Muscle of arm (tissue), 12 donors: ENCODE measurements around the gene ZC3H7B. TPM values are rescaled to one million over a fixed set of nuclear protein-coding genes. Genes with fewer than 3 reads are reported as not detected.
"Not testable (repeated sequence)": the region's sequence is repeated elsewhere in the genome, so short reads cannot be mapped to it uniquely, and the experiment has no call there.

ENCODE experiments used
- DNase-seq: peaks from one replicate; pipeline ENCODE4 v3.0.0-alpha.2; 2013
- polyA plus RNA-seq, 12 donors: library from polyadenylated mRNA; unstranded; fragments of 120-200 nt; gene quantifications; one replicate each; pipeline ENCODE4 v1.2.1, GENCODE V29; 2013; ENCODE audit not compliant: insufficient read length in 12 of 12

The ZC3H7B gene
- polyA plus RNA-seq, 12 donors: 32.3 to 57.9 (median 37.8) TPM; not detected in 1

GRCh38 chr22:41285820-41286638 lies 15.3 kb upstream of the ZC3H7B start, which contains the start of gene RANGAP1:
TSS of gene RANGAP1 (minus strand) at chr22:41286187. CDS start at chr22:41281044, 5,143 bp downstream.
- peak; percentile 99 for DNase-seq

- no peak for DNase-seq
Observed at GRCh38 chr22:41286639-41287091, 14.7 kb upstream of the ZC3H7B start.

DNA sequence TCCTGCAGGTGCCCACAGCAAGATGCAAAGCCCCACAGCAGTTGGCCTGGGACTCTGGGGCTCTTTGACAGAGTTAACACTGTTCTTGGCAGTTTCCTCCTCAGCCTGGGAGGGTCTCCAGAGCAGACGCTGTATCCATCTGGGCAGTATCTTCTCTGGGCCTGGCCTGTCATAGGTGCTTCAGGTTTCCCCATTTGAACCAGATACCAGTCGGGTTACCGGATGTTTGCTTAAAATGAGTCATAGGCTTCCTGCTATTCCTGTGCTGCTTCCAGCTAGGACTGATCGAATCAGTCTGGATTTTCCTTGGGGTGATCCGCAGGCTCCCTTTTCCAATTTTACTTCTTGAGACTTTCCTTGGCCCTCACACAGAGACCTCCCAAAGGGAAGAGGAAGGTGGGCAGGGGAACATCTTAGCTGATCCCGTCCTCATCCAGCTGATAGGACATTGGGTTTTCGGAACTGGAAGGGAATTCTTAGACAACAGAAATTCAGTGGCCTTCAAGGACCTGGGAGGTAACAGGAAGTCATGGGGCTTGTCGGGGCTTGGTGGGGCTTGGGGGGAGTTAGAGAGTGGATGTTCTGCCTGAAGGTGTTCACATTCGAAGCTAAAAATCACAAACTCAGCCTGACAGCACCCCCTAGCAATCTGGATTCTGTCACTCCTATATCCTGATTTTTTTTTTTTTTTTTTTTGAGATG lies 12.9 kb upstream of the ZC3H7B start:
- no peak for DNase-seq

- no peak for DNase-seq
Observed at GRCh38 chr22:41289671-41290070, 11.7 kb upstream of the ZC3H7B start.

- DNase-seq: no peak
Observed at GRCh38 chr22:41290262-41291221, 10.8 kb upstream of the ZC3H7B start.

GRCh38 chr22:41294816-41295215 lies 6.5 kb upstream of the ZC3H7B start:
- DNase-seq: not testable (repeated sequence)

DNA sequence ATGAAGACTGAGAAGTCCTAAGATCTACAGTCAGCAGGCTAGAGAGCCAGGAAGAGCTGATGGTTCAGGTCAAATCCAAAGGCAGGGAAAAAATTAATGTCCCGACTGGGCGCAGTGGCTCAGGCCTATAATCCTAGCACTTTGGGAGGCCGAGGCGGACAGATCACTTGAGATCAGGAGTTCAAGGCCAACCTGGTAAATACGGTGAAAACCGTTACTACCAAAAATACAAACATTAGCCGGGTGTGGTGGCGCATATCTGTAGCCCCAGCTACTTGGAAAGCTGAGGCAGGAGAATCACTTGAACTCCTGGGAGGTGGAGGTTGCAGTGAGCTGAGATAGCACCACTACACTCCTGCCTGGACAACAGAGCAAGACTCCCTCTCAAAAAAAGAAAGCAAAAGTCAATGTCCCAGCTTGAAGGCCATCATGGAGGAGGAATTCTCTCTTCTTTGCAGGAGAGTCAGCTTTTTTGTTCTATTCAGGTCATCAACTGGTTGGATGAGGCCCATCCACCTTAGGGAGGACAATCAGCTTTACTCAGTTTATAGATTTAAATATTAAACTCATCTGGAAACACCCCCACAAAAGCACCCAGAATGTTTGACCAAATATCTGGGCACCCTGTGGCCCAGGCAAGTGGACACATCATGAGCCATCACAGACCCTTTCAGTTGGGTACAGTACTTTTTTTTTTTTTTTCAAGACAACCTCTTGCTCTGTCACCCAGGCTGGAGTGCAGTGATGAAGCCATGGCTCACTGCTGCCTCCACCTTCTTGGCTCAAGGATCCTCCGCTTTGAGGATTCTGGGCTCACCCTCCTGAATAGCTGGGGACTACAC lies 4.3 kb upstream of the ZC3H7B start:
- DNase-seq: no peak

DNA sequence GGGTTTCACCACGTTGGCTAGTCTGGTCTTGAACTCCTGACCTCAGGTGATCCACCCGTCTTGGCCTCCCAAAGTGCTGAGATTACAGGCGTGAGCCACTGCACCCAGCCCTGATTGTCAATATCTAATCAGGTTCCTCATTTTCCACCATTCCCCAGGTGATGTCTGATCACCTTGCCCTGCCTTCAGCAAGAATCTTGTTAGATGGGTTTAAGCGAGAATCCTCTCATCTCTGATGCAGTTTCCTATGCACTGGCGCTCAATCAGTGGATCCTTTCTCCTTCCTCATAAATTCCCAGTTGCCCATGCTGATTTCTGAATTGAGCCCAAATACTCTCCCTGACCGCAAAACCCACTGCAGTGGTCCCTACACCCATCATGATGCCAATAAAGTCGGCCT lies 664 bp upstream of the ZC3H7B start:
- DNase-seq: no peak

DNA sequence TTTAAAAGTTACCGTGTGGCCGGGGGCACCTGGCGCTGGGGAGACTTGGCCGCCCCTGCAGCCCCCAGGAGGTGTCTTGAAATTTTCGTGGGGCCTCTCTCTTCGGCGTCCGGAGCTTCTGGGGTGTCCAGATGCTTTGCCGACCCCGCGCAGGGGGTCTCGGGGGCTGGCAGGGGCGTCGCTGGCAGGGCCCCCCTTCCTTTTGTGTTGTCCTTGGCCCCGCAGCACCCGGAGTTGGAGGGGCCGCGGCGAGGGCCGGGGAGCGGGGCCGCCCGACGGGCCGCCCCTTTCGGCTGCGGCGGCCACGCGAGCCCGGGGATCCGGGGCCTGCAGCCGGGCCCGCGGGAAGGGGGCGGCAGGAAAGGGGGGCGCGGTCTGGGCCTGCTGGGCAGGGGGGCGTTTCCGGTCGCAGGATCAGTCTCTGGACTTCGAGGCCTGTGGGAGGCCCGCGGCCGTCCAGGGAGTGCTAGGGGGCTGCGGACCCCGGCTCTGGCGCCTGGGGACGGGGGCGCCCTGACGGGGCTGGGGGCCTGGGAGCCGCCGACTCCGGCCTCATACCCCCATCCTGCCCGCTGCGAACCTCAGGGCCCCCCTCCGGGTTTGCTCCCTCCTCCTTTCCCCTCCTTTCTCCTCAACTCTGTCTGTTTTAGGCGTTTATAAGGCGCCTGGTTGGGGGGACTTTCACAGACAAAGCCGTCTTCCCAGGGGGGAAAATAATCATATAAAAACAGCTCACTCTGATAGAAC lies 869 bp downstream of the ZC3H7B start:
- DNase-seq: peak; percentile 32

GRCh38 chr22:41302811-41303210 lies 1.5 kb downstream of the ZC3H7B start:
- DNase-seq: no peak

- no peak for DNase-seq
Observed at GRCh38 chr22:41305646-41306045, 4.3 kb downstream of the ZC3H7B start.

- DNase-seq: no peak
Observed at GRCh38 chr22:41308054-41308453, 6.7 kb downstream of the ZC3H7B start.

DNA sequence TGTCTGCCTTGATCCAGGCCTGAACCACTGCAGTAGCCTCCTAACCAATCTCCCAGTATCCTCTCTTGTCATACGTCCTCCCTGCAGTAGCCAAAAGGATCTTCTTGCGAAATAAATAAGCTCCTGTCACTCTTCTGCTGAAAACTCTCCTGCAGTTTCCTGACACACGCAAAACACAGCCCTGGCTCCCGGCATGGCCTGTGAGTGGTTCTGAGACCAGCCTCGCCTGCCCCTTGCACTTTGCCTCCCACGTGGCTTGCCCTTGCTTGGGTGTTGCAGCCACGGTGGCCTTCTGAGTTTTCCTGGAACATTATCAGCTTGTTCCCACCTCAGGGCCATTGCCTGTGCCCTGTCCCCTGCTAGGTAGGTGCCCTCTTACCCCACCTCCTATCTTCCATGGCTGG lies 7.2 kb downstream of the ZC3H7B start:
- no peak for DNase-seq

DNA sequence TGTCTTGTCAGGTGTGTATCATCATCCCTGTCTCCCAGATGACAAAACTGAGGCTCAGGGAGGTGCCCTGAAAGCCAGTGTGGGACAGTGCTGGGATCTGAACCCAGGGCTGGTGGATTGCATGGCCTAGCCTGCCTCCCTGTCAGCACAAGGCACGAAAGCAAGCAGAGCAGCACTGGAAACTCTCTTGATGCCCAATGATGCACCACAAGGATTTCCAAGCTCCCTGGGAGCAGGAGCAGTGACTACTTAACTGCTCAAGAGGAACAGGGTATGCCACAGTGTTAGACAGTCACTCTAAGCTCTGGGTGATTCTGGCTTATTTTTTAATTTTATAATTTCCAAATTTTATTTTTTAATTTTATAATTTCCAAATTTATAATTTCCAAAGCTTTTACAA lies 9.0 kb downstream of the ZC3H7B start:
- DNase-seq: no peak

DNA sequence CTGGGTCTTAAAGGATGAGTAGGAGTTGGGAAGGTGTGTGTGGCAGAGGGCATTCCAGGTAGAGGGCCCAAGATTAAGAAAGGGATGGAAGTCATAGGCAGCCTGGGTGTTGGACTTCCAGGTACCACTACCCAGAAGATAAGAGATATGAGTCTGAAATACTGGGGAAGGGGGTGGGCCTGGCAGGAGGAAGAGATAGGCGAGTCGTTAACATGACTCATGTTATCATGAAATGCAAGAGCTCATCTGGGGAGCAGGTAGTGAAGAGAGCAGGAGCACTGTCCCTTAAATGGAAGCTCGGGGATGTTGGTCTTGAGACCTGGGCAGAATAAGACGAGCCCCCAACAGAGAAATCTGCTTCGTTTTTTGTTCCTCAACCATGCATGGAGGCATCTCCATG lies 10.2 kb downstream of the ZC3H7B start:
- DNase-seq: no peak

DNA sequence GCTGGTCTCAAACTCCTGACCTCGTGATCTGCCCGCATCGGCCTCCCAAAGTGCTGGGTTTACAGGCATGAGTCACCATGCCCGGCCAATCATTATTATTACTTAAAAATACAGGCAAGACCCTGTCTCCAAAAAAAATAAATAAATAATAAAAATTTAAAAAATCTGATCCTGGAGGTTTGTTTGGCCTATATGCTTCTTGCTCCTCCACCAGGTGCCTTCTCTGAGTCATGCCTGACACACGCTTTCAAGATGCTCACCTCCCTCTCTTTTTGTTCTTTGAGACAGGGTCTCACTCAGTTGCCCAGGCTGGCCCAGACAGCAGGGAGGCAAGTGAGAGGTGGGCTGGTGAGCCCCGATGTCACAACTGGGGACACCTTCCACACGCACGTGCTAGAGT lies 13.5 kb downstream of the ZC3H7B start:
- no peak for DNase-seq

DNA sequence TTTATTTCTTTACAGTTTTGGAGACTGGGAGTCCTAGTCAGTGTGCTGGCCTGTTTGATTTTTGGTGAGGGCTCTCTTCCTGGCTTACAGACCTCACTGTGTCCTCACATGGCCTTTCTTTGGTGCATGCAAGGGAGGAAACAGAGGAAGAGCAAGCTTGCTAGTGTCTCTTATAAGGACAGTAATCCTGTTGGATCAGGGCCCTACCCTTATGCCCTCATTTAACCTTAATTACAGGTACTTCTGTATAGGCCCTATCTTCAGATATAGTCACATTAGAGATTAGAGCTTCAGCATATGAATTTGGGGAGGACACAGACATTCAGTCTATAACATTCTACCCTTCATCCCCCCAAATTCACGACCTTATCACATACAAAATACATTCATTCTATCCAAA lies 14.3 kb downstream of the ZC3H7B start:
- DNase-seq: no peak

DNA sequence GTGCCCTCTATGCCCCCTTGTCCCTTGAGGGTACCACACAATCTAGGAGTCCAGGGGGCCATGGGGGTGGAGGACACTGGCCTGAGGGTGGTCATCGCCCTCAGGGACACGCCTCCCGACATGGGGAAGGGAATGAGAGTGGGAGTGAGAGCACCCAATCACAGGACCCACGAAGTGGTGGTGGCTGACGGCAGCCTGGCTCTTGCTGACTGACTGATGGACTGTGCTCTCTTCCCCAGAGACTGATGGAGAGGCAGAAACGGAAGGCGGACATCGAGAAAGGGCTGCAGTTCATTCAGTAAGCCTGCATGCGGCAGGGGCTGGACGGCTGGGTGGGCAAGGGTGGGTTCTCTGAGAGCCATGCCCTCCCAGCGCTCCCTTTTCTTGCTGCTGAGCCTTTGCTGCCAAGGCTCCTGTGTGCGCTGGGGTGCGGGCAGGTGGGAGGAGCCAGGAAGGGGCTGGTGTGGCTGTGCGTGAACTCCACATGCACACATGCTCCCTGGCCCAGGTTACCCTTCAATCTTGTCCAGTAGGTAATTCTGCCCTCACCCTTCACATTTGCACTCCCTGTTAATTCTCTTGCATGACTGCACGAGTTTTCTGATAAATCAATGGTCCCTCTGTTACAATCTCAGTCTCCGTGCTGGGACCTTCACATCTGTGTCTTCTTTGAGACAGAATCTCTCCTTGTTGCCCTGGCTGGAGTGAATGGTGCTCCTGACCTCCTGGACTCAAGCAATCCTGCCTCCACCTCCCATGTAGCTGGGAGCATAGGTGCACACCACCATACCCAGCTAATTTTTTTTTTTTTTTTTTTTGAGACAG lies 19.3 kb downstream of the ZC3H7B start:
- DNase-seq: no peak

DNA sequence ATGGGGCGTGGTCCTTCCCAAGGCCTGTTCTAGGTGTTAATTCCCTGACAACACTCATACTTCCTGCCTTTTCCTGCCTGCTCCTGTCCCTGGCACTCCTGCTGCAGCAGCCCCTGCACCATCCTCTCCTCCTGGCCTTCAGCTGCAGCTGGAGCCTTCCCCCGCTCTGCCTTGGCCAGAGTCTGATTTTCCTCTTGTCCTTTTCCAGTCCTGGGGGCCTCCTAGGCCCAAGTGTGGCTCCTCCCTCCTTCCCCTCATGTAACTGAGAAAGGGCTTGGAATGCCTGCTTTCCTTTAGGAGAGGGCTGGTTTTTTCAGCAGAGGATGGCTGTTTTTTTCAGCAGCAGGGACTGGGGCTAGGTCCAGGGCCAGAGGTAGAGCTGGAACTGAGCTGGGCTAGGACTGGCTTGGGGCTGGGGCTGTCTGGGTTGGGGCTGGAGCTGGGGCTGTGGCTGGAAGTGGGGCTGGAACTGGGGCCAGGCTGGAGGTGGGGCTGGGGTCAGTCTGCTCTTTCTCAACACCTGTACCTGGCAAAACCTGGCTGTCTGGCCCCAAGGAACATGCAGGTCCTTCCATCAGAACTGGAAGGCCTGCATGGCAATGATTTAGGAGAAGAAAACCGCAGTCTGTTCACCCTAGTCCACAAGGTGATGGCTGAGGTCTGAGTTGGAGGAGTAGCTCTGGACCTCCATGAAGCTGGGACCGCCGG lies 23.6 kb downstream of the ZC3H7B start:
- no peak for DNase-seq
